Rectal smooth muscle tissue (tissue), 1 donor: ENCODE data around the gene PRUNE2.
"Not testable (repeated sequence)": the region's sequence is repeated elsewhere in the genome, so short reads cannot be mapped to it uniquely, and the experiment has no call there.

Experiments
- H3K27ac ChIP-seq: one replicate; pipeline ENCODE4 v1.7.0; 2013; ENCODE audit warnings: low read depth, low read length, inconsistent platforms
- H3K27me3 ChIP-seq: one replicate; pipeline ENCODE4 v1.7.0; 2013; ENCODE audit warnings: low read length; ENCODE audit not compliant: control insufficient read depth, insufficient read depth
- H3K36me3 ChIP-seq: one replicate; pipeline ENCODE4 v1.7.0; 2013; ENCODE audit warnings: low read length; ENCODE audit not compliant: control insufficient read depth, insufficient read depth
- H3K4me1 ChIP-seq: one replicate; pipeline ENCODE4 v1.7.0; 2013; ENCODE audit warnings: low read length; ENCODE audit not compliant: control insufficient read depth, insufficient read depth
- H3K4me3 ChIP-seq: one replicate; pipeline ENCODE4 v1.7.0; 2013; ENCODE audit warnings: low read length
- H3K9ac ChIP-seq: one replicate; pipeline ENCODE4 v1.7.0; 2013; ENCODE audit warnings: low read length

Gene PRUNE2

GRCh38 chr9:76878933-76879332 is 27.0 kb downstream of the PRUNE2 start:
- H3K4me1 ChIP-seq = peaks cover 21% of the 10 kb centered on the region
- H3K36me3 ChIP-seq = no peaks in the 10 kb centered on the region
- H3K4me3 ChIP-seq = no peak overlapping the region
- no peak overlapping the region for H3K9ac ChIP-seq
- H3K27me3 ChIP-seq = no peaks in the 10 kb centered on the region
- peak overlapping the region; percentile 56 for H3K27ac ChIP-seq

GRCh38 chr9:76877961-76878360 is 28.0 kb downstream of the PRUNE2 start:
- Histone ChIP-seq H3K9ac (no peak overlapping the region), H3K27ac (peak overlapping the region; percentile 54)

GRCh38 chr9:76876098-76876497 is 29.8 kb downstream of the PRUNE2 start:
- H3K4me1 ChIP-seq = peaks cover 31% of the 10 kb centered on the region
- no peak overlapping the region for H3K9ac ChIP-seq
- no peaks in the 10 kb centered on the region for H3K36me3 ChIP-seq
- no peaks in the 10 kb centered on the region for H3K27me3 ChIP-seq
- no peak overlapping the region for H3K4me3 ChIP-seq
- H3K27ac ChIP-seq = peak overlapping the region; percentile 81

More at GRCh38 chr9:76877961-76878360, 28.0 kb downstream of the PRUNE2 start:
- H3K36me3 ChIP-seq = no peaks in the 10 kb centered on the region
- no peaks in the 10 kb centered on the region for H3K27me3 ChIP-seq
- no peak overlapping the region for H3K4me3 ChIP-seq
- H3K4me1 ChIP-seq = peaks cover 27% of the 10 kb centered on the region

DNA sequence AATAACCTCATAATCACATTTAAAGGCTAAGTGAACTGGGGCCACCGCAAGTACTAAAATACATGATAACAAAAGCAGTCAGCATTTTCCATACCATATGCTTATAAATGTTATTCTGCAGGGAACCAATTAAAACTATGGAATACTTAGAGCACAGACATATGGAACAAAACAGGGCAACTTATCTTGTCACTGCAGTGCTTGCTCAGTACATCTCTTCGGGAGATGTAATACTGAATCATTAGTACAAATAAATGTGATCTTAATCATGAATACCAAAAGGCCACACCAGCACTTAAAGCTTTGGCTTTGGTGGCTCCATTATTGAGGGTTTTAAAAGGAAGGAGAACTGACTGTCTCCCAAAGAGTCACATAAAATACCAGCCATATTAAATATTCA is 32.1 kb downstream of the PRUNE2 start:
- H3K27ac ChIP-seq = peak overlapping the region; percentile 44
- no peak overlapping the region for H3K4me3 ChIP-seq

GRCh38 chr9:76873056-76873792 is 32.7 kb downstream of the PRUNE2 start:
- no peaks in the 10 kb centered on the region for H3K36me3 ChIP-seq
- H3K27ac ChIP-seq = peak overlapping the region; percentile 44
- H3K4me1 ChIP-seq = peaks cover 31% of the 10 kb centered on the region
- no peak overlapping the region for H3K4me3 ChIP-seq
- H3K27me3 ChIP-seq = no peaks in the 10 kb centered on the region
- no peak overlapping the region for H3K9ac ChIP-seq

More for the DNA sequence above, 32.1 kb downstream of the PRUNE2 start:
- H3K36me3 ChIP-seq = no peaks in the 10 kb centered on the region
- H3K4me1 ChIP-seq = peaks cover 32% of the 10 kb centered on the region
- H3K27me3 ChIP-seq = no peaks in the 10 kb centered on the region
- no peak overlapping the region for H3K9ac ChIP-seq

GRCh38 chr9:76868897-76869296 is 37.0 kb downstream of the PRUNE2 start:
- no peak overlapping the region for H3K4me3 ChIP-seq
- peaks cover 26% of the 10 kb centered on the region for H3K4me1 ChIP-seq
- H3K27ac ChIP-seq = peak overlapping the region; percentile 63
- H3K27me3 ChIP-seq = no peaks in the 10 kb centered on the region
- H3K36me3 ChIP-seq = no peaks in the 10 kb centered on the region
- no peak overlapping the region for H3K9ac ChIP-seq

GRCh38 chr9:76866689-76867088 is 39.2 kb downstream of the PRUNE2 start:
- Histone ChIP-seq H3K9ac (no peak overlapping the region), H3K36me3 (no peaks in the 10 kb centered on the region), H3K27ac (peak overlapping the region; percentile 86), H3K4me3 (peak overlapping the region; percentile 9), H3K27me3 (no peaks in the 10 kb centered on the region), H3K4me1 (peaks cover 18% of the 10 kb centered on the region)

DNA sequence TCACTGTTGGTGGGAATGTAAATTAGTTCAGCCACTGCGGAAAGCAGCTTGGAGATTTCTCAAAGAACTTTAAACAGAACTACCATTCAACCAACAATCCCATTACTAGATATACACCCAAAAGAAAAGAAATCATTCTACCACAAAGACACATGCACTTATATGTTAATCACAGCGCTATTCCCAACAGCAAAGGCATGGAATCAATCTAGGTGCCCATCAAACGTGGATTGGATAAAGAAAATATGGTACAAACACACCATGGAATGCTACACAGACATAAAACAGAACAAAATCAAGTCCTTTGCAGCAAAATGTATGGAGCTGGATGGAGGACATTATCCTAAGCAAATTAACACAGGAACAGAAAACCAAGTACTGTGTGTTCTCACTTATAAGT is 42.1 kb downstream of the PRUNE2 start:
- no peak overlapping the region for H3K9ac ChIP-seq
- no peak overlapping the region for H3K4me3 ChIP-seq
- no peaks in the 10 kb centered on the region for H3K36me3 ChIP-seq
- H3K27ac ChIP-seq = peak overlapping the region; percentile 74
- peaks cover 11% of the 10 kb centered on the region for H3K4me1 ChIP-seq
- no peaks in the 10 kb centered on the region for H3K27me3 ChIP-seq

DNA sequence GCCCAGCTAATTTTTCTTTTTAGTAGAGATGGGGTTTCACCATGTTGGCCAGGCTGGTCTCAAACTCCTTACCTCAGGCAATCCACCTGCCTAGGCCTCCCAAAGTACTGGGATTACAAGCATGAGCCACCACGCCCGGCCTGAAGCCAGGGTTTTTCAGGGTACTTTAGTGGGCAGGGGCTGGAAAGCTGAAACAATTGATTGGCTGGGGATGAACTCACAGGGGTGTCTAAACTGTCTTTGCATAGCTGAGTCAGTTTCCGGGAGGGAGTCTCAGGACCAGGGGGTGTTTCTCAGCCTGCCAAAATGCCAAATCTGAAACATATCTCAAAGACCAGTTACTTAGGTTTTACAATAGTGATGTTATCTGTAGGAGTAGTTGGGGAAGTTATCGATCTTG is 46.1 kb downstream of the PRUNE2 start:
- Histone ChIP-seq H3K4me3 (no peak overlapping the region), H3K27me3 (no peaks in the 10 kb centered on the region), H3K4me1 (peaks cover 4% of the 10 kb centered on the region), H3K9ac (no peak overlapping the region), H3K27ac (no peak overlapping the region), H3K36me3 (no peaks in the 10 kb centered on the region)

GRCh38 chr9:76858248-76858647 is 47.7 kb downstream of the PRUNE2 start:
- not testable (repeated sequence) for H3K27ac ChIP-seq, H3K36me3 ChIP-seq, H3K4me1 ChIP-seq, H3K27me3 ChIP-seq, H3K9ac ChIP-seq, H3K4me3 ChIP-seq

DNA sequence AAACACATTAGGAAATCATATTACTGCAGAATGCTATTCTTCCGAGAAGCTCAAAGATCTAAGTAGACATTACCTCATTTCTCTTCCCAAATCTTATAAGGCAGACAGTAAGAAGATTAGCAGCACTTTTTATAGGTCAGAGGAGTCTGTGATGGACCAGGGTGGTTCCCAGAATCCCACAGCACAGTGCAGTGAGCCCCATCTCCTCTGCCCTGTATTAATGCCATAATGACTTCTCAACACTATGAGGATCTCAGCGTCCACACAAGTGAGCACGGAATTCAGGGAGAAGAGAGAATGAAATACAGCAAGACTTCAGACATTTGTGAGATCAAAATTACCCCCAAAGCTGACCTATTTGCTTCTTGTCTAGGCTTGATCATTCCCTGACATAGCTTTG is 49.9 kb downstream of the PRUNE2 start:
- Histone ChIP-seq H3K36me3 (no peaks in the 10 kb centered on the region), H3K27ac (no peak overlapping the region), H3K9ac (no peak overlapping the region), H3K27me3 (no peaks in the 10 kb centered on the region), H3K4me1 (no peaks in the 10 kb centered on the region), H3K4me3 (no peak overlapping the region)

GRCh38 chr9:76855015-76855414 is 50.9 kb downstream of the PRUNE2 start:
- Histone ChIP-seq H3K27me3 (no peaks in the 10 kb centered on the region), H3K4me3 (no peak overlapping the region), H3K9ac (no peak overlapping the region), H3K27ac (no peak overlapping the region), H3K4me1 (no peaks in the 10 kb centered on the region), H3K36me3 (no peaks in the 10 kb centered on the region)

GRCh38 chr9:76852026-76852425 is 53.9 kb downstream of the PRUNE2 start:
- no peaks in the 10 kb centered on the region for H3K27me3 ChIP-seq
- H3K36me3 ChIP-seq = no peaks in the 10 kb centered on the region
- H3K4me1 ChIP-seq = no peaks in the 10 kb centered on the region

More at GRCh38 chr9:76852026-76852425, 53.9 kb downstream of the PRUNE2 start:
- H3K4me3 ChIP-seq = no peak overlapping the region
- H3K9ac ChIP-seq = no peak overlapping the region
- no peak overlapping the region for H3K27ac ChIP-seq
